ENCODE data around the gene BCL2L12.

Gene BCL2L12

DNA sequence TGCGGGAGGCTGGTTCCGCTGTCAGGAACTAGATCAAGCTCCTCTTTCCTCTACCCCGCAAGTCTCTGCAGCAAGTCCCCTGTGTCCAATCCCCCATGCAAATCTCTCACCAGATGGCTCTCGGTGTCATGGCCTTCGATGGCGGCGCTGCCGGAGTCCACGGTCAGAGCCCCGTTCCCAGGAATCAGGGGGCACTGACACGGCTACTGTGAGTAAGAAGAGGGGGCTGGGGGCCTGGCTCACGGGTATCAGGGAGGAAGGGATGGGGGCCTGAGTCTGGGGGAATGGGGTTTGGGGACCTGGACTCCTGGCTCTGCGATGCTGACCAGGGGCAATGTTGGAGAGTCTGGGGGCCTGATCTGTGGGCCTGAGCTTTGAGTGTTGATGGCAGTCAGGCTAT is 19.7 kb upstream of the BCL2L12 start (continued):
- TF ChIP-seq, protein P1, sequence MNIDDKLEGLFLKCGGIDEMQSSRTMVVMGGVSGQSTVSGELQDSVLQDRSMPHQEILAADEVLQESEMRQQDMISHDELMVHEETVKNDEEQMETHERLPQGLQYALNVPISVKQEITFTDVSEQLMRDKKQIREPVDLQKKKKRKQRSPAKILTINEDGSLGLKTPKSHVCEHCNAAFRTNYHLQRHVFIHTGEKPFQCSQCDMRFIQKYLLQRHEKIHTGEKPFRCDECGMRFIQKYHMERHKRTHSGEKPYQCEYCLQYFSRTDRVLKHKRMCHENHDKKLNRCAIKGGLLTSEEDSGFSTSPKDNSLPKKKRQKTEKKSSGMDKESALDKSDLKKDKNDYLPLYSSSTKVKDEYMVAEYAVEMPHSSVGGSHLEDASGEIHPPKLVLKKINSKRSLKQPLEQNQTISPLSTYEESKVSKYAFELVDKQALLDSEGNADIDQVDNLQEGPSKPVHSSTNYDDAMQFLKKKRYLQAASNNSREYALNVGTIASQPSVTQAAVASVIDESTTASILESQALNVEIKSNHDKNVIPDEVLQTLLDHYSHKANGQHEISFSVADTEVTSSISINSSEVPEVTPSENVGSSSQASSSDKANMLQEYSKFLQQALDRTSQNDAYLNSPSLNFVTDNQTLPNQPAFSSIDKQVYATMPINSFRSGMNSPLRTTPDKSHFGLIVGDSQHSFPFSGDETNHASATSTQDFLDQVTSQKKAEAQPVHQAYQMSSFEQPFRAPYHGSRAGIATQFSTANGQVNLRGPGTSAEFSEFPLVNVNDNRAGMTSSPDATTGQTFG (tag by site-specific recombination; IDR thresholded peaks at IDR 0.05; ENCODE audit: borderline replicate concordance) = no peak

- TF ChIP-seq ZNF623 (tag by site-specific recombination; IDR thresholded peaks at IDR 0.05) (no peak), ZNF544 (tag by site-specific recombination; IDR thresholded peaks at IDR 0.05) (no peak), ZBTB6 (tag by site-specific recombination; IDR thresholded peaks at IDR 0.05) (no peak), HOXD13 (CRISPR knock-in tag; IDR thresholded peaks at IDR 0.05; ENCODE audit: borderline replicate concordance) (no peak), REPIN1 (tag by site-specific recombination; IDR thresholded peaks at IDR 0.05; ENCODE audit: low read depth) (no peak), IKZF3 (tag by site-specific recombination; IDR thresholded peaks at IDR 0.05) (no peak), ZBTB8A (tag by site-specific recombination; IDR thresholded peaks at IDR 0.05) (no peak), ZNF529 (tag by site-specific recombination; IDR thresholded peaks at IDR 0.05; ENCODE audit: insufficient replicate concordance) (no peak), YY1 (tag by site-specific recombination; IDR thresholded peaks at IDR 0.05) (no peak), ZNF26 (tag by site-specific recombination; IDR thresholded peaks at IDR 0.05) (no peak)
- peaks cover 37 to 72% of the 10 kb centered on the region in 2 experiments for H3K36me3 ChIP-seq (ENCODE audit: control insufficient read depth in 2 of 2, insufficient read depth in 1 of 2, low read length in 2 of 2)
- CTCF ChIA-PET = interaction anchor here (0.7 to 1.2 kb wide), 2 partner anchors 9 to 25 kb away, joined by 3 read pairs; no protein-coding TSS in a partner anchor
Measured at GRCh38 chr19:49646586-49646985, 19.1 kb upstream of the BCL2L12 start.

GRCh38 chr19:49651029-49651819 is 14.5 kb upstream of the BCL2L12 start:
- TF ChIP-seq KLF8 (tag by site-specific recombination; IDR thresholded peaks at IDR 0.05) (peak; percentile 67; the same call in 1 of the 2 replicates), ZNF513 (tag by site-specific recombination; IDR thresholded peaks at IDR 0.05) (peak; percentile 96), REST (tag by site-specific recombination; IDR thresholded peaks at IDR 0.05) (no peak)
- TF ChIP-seq, protein P2, sequence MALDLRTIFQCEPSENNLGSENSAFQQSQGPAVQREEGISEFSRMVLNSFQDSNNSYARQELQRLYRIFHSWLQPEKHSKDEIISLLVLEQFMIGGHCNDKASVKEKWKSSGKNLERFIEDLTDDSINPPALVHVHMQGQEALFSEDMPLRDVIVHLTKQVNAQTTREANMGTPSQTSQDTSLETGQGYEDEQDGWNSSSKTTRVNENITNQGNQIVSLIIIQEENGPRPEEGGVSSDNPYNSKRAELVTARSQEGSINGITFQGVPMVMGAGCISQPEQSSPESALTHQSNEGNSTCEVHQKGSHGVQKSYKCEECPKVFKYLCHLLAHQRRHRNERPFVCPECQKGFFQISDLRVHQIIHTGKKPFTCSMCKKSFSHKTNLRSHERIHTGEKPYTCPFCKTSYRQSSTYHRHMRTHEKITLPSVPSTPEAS (tag by site-specific recombination; IDR thresholded peaks at IDR 0.05) = no peak
- ChIA-PET POLR2A (no interaction called here), CTCF (interaction anchor here (0.9 to 1.2 kb wide), 2 partner anchors 24 to 146 kb away, joined by 3 to 4 read pairs; no protein-coding TSS in a partner anchor)
- no peak overlapping the region for H3K27ac ChIP-seq (ENCODE audit: extremely low read depth, low read depth, low read length)
- H3K36me3 ChIP-seq (ENCODE audit: control insufficient read depth in 2 of 2, insufficient read depth in 1 of 2, low read length in 2 of 2) = peaks cover 65 to 89% of the 10 kb centered on the region in 2 experiments
- no peak overlapping the region for H3K4me3 ChIP-seq (ENCODE audit: low read depth, low read length)
- no peaks in the 10 kb centered on the region for H3K4me1 ChIP-seq (ENCODE audit: control insufficient read depth, insufficient read depth, low read length)
- H3K9me3 ChIP-seq (ENCODE audit: control insufficient read depth, insufficient read depth, low read depth, low read length) = no peaks in the 10 kb centered on the region

More at GRCh38 chr19:49646586-49646985, 19.1 kb upstream of the BCL2L12 start:
- no peaks in the 10 kb centered on the region for H3K9me3 ChIP-seq (ENCODE audit: control insufficient read depth, insufficient read depth, low read depth, low read length)
- POLR2A ChIA-PET = interaction anchor here (1.4 to 2.3 kb wide), 2 partner anchors 11 to 30 kb away, joined by 5 to 15 read pairs; partner anchors contain the start of gene PRMT1
- peaks cover 7% of the 10 kb centered on the region for H3K4me1 ChIP-seq (ENCODE audit: control insufficient read depth, insufficient read depth, low read length)
- H3K27ac ChIP-seq (ENCODE audit: extremely low read depth, low read depth, low read length) = no peak overlapping the region
- H3K4me3 ChIP-seq (ENCODE audit: low read depth, low read length) = no peak overlapping the region
